UCSD-AML1 (cell line): Measurements from ENCODE around the gene KIF14.
"Not testable (repeated sequence)": the region's sequence is repeated elsewhere in the genome, so short reads cannot be mapped to it uniquely, and the experiment has no call there.

Experiments
- DNase-seq: peaks from one replicate; lab custom pipeline; 2025; ENCODE audit not compliant: unreplicated experiment; lab: John Stamatoyannopoulos, UW

The KIF14 gene

DNA sequence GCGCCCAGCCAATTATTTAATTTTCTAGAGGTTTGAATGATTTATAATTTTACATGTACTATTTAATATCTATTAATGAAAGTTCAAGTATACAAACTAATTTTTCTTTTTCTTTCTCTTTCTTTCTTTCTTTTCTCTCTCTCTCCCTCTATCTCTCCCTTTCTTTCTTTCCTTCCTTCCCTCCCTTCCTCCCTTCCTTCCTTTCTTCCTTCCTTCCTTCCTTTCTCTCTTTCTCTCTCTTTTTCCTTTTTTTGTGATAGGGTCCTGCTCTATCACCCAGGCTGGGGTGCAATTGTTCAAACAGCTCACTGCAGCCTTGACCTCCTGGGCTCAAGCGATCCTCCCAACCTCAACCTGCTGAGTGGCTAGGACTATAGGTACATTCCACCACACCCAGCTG, 16.1 kb upstream of the KIF14 start:
- no peak for DNase-seq

DNA sequence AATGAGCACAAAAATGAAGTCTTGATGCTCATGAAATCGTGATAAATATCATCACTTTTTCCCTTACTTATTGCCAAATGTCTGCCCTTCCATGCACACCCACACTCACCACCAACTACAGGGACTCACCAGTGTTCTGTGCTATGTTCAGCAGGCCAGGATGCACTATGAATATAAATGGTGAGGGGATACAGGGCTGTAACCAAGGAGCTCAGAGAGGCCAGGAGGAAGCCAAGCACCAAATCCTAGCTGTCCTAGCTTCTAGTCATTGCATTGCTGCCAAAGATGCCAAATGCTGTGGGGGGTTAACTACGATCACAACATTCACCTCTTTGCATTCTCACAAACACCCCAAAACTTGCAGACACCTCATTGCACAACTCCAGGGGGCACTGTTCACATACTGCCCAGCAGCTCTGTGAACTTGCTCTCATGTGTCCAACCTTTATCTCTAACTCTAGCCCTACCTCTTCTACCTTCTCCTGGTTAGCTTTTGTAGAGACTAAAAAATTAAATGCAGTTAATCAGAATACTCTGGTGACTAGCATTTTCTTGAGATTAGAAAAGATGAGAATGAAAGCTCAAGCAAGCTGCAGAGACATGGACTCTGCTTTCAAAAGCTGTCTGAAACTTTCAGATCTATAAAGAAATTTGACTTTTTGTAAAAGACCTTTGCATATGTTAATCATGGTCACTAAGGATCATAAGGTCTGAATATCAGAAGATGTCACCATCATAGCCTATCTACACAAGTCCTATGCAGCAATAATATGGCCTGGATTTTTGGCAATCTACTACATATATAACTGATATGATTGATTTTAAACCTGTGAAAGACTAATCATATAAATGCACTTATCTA, 13.9 kb upstream of the KIF14 start:
- no peak for DNase-seq

DNA sequence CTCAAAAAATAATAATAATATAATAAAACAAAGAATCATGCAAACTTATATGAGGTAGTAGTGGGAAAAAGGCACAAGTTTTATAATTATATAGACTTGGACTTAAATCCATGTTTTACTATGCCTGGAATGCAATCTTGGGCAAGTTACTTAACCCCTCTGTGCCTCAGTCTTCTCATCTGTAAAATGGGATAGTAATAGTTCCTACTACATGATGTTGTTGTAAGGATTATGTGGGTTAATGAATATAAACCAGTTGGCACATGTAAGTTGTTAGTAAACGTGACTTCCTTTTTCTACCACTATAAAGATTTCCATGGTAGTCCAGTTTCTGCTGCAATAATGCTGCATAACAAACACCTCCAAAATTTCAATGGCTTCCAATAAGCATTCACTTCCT, 10.8 kb upstream of the KIF14 start:
- DNase-seq, result no peak

DNA sequence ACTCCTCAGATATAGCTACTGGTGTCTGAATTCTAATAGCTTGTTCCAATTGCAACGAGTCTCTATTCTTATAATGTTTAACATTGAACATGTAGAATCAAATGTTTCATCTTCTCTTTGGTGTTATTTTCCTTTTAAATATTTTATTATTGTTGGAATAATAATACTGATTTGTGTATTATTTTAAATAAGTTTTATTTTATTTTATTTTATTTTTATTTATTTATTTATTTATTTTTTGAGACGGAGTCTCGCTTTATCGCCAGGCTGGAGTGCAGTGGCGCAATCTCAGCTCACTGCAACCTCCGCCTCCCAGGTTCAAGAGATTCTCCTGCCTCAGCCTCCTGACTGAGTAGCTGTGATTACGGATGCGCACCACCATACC, 10.0 kb upstream of the KIF14 start:
- not testable (repeated sequence) for DNase-seq

DNA sequence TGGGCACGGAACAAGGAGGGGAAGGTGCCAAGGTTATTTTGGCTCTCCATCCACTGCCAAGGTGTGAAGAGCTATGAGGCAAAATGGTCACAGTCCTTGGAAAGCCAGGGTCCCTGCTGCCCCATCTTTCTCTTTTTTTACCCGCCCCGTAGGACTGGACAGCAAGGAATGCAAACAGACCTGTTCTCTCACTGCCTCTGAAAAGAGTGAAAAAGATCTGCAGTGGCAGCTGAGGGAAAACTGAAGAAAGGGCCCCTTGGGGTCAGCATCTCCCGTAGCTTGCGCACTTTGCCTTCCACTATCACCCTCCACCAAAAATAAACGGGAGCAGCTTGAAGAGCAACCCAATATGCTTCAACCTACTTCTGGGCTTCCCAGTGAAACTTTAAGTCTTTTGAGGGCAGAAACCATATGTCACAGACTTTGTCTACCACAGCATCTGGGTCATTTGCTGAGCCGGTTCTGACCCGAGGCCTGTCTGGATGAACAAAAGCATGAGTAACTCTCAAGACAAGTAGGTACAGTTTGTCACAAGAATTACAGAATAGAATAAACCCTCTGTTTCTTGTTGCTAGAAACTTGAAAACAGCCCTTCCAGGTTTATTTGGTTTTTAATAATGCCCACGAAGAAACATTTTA, 9.4 kb upstream of the KIF14 start:
- DNase-seq, result no peak

DNA sequence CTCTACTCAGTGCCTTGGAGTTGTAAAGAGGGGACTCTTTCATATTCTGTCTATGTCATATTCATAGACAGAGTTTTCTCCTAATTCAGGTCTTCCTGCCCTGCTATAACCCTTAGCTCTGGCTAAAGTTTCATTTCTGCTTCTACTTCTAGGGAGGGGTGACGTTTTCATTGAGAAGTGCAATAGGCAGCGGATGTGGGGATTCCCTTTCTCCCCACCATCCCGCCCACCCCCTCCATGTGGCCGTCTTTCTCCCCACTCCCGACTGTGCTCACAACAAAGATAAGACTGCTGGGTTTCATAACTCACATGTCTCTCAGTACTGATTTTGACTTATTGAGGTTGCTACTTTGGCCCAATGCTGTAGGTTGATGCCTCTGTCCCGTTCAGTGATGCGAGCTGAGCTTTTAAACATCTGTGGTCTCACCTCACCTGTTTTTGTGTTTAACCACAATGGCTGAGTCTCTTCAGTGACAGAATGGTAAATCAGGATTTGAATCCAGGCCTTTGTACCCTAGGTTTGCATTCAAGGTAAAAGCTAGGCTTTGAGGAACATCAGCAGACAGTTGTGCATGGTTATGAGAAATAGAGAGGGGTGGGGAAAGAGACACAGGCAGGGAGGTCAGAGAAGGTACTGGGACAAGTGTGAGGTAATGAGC, 7.8 kb upstream of the KIF14 start:
- DNase-seq, result no peak

DNA sequence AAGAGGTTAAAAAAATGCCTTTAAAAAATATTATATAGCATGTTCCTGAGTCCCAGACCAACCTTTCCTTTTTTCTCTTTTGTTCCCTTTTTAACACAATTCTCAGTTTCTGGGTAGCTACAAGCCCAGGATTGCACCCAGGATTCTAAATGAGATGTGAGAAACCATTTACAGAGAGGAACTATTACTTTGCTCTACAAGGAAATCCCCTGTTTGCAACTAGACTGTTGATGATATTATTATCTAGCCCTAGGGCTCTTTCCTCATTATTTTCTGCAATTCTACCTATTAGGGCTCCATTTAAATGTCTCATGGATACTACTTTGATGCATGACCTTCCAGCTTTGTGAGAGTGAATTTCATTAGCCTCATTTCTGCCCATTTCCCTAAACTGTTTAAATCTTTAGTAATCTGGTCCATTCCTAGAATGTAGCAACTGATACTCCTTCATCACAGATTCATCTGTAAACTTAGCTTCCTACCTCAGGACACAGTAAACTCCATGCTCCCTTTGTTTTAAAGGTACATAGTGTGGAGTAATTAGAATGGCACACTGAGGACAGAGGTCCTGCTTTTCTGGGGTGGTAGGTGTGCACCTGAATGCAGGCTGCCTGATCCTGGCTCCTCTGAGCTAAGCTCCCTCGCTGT, 7.1 kb upstream of the KIF14 start:
- DNase-seq, result no peak

DNA sequence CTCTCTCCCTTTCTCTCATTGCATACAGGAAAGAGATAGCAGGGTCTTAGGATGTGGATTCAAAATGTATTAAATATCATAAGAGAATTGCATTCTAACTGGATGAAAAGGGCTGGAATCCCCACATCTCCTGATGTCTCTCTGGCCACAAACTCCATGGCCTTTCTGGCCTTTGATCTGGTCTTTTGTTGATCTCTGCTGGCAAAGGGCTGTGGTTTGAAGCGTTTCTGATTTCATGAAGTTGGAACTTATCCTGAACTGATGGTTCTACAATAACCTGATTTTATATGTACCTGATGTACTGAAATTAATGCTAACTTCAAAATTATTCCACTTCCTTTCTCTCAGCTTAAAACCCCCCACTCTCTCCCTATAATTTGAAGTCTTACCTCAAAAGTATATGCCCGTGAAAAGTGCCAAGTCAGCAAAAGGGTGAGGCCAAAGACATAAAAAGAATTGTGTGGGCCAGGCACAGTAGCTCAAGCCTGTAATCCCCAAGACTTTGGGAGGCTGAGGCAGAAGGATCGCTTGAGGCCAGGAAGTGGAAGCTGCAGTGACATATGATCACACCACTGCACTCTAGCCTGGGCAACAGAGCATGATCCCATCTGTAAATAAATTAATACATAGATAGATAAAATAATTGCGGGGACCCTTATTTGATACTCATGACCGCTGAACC, 6.4 kb upstream of the KIF14 start:
- DNase-seq, result no peak

DNA sequence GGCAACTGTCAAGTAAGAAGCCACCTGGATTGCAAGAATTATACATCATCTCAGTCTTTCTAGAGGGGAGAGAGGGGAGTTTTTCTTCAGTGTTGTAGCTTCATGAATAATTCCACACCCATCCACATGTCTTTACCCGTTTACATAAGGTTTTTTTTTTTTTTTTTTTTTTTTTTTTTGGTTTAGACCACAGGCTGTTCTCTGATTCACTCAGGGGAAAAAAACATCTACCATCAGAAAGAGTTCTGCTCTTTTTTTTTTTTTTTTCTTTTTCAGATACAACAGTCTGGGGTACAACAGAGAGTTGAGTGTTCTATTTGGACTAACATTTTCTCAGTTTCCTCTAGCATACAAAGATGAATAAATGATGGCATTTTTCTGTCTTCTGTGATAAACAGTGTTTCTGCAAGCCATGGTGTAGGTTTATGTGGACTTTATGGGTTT, 4.9 kb upstream of the KIF14 start:
- DNase-seq, result no peak

DNA sequence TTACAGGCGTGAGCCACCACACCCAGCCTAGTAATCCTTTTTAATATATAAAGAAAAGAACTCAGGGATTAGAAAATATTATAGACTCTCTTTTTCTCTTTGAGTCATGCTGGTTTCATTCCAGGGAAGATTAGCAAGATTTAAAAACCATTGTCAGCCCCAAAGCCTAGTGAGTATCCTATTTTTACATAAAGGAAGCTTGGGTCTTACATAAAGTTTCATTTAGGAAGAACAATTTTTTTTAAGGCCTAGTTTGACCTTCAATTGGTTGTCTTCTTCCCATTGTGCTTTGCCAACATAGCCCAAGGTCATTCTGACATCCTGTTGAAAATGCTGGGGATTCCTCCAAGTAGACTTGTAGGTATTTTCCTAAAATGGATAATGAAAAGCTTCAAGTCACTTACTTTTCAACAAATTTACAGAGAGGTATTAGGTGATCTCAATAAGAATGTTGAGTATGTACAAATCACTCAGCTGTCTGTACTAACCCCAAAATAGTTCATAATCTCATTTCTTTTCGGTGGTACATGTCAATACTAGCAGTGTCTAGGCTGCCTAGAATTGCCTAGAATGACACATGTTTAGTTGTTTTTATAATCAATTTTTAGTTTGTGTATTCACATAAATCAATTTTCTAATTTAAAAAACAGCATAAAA, 4.3 kb upstream of the KIF14 start:
- DNase-seq, result no peak

DNA sequence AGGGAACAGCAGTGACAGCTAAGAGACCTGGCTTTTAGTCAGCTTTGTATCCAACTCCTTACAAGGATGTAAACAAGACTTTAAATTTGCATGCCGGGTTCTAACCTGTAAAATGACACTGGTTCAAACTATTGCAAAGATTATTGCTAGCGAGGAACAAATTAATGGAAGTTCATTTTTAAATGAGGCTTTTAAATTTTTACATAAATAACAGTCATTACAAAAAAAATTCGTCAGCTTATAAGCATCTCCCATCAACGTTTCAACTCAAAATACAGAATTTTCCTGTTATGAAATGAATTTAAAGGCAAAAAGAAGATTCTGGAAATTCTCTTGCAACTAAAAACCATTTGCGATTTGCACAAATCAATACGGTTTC, 668 bp downstream of the KIF14 start:
- no peak for DNase-seq

DNA sequence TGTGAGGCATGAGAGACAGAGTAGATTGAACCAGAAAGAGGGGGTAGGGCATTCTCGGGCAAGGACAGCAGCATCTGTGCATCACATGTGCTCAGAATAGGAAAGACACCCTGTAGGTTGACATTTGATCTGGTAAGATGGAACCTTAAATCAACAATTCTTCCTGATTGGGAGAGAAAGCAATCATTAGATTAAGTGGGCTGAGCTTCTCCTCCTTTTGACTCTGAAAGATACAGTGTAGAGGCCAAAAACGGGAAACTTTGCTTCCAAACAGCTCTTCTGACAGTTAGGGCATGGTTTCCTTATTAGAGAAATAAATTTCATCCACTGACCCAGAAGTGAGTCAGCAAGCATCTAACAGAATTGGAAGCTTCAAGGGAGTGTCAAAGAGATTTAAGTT, 9.7 kb downstream of the KIF14 start:
- DNase-seq, result no peak

DNA sequence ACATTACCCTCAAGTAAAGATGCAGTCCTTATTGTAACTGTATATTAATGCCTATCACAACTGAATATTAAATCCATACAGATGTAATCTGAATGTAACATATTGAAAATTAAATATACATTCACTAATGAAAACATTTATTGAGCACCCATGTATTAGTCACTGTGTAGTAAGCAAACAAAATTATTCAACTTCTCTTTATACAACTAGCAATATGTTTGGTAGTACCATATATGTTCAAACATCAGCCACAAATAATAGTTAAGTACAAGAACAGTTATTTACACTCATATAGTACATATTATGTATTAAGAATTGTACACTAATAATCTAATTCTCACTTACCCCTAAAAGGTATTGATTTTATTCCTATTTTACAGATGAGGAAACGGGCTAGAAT, 17.9 kb downstream of the KIF14 start:
- DNase-seq, result no peak

DNA sequence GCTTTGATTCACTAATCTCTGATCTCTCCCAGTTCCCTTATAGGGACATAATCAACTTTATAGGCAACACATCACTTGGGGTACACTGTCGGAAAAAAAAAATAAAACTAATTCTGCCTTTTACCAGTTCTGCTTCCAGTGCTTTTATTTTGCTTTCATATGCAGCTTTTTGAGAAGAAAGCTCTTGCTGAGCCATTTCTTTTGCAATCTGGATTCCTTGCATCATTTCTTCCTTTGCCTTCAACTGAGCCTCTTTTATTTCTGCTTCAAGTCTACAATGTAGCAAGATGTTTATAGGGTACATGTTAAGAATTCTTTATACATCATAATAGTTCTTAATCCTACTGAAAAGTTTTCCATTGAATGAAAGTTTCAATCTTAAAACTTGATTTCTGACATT, 30.6 kb downstream of the KIF14 start:
- no peak for DNase-seq

DNA sequence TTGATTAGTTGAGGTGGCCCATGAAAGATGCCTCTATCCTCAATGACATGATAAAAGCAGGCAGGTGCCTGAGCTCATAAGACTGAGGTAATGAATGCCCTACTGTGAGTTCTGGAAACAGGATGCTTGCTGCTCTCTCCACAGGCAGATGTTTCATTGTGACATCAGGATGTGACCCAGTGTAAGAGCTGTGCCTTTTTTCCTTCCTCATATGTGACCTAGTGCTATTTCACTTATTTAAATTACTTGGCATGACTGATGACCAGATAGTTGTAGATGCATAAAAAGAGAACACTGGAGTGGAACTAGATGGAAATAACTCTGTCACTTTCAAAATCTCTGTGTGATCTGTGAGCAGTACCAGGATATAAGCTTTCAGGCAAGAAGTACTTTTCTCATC, 31.9 kb downstream of the KIF14 start:
- DNase-seq, result no peak

DNA sequence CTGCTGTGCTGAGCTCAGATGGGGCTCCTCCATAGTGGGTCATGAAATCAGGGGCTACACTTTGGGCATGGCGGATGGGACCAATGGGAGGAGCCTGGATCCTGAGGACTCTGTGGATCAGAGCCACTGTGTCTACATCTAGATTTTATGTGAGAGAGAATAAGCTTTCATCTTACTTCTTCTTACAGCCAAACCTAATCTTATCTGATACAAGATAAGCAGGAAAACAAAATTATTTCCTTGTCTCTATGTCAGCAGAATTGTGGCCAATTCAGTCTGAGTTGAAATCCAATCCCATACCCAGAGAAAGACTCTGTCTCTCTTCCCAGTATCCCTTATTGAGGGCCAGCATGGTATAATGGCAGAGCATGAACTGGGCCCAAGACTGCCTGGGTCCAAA, 56.2 kb downstream of the KIF14 start:
- DNase-seq, result no peak

DNA sequence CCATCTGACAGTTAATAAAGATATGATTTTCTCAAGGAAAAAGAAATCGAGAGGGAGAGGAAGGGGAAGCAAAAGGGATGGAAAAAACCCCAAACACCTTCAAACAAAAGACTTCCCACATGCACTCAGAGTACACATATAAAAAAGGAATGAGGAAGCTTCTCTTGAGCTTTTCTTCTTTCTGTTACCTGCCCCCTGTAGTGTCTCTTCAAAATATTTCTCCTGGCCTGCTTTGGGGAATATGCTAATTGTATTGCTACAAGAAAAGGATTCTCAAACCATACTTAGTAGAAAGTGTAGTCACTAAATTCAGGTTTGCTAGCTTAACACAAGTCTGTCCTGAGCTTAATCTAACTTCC, 58.7 kb downstream of the KIF14 start:
- DNase-seq, result no peak

DNA sequence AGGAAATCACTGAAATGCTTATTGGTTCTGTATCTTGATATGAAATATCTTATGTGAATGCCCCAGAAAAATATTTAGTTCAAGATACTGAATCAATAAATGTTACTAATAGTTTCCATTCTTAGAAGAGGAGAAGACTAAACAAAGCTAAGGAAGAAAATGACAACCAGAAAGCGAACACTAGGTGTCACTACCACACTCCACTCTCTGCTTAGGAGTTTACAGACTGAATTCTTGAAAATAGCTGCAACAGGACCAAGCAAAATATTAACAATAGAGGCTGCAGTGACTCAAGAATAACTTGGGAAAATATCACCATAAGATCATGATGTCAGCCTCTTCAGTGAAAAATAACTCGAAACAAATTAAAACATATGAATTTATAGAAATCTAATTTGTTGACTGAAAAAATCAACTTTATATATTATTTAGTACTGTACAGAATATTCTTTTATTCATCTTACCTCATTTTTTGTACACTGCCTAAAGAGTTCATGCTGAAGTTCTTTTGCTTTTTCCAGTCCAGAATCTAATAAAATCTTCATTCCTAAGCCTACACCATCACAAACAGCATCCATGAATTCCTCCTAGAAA, 61.6 kb downstream of the KIF14 start:
- no peak for DNase-seq

DNA sequence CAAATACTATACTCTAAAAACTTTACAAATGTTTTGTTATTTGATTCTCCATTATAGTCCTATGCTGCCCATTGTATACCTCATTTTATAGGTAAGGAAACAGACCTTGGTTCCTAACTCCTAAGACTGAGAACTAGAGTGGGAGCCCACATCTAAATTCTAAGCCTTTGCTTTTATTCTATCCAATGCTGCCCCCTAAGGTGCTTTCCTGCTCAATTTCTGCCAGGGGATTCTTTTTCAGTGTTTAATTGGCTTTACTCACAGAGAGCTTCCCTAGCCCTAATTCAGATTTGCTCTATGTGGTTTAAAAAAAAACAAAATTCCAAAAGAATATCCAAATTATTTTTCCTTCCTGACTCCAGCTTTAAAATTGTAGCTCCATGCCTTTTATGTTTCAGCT, 64.5 kb downstream of the KIF14 start:
- no peak for DNase-seq

DNA sequence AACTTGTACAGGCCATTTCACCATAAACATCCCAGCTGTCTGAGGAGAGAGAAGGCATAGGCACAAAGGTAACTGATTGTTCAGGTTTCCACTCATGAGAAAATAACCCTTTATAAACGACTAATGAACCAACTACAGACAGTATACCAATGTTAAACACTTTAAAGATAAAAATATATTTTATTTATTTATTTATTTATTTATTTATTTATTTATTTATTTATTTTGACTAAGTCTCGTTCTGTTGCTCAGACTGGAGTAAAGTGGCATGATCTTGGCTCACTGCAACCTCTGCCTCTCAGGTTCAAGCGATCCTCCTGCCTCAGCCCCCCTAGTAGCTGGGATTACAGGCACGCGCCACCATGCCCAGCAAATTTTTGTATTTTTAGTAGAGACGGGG, 67.8 kb downstream of the KIF14 start:
- DNase-seq, result not testable (repeated sequence)
